ENCODE measurements around the gene GBE1. TPM values are rescaled to one million over a fixed set of nuclear protein-coding genes. Genes with fewer than 3 reads are reported as not detected.

GBE1 gene

Small RNAs within 50 kb of the gene (small RNA-seq; reads per million reads assigned to genes)
- not detected for gene AC017015.1
- 36.0 reads per million, percentile 95 among the genes with 10 or more reads in this experiment for gene RNU2-28P
